HFF-Myc (cell line): Measurements from ENCODE around the gene STPG4.

Experiments
- DNase-seq: peaks from one replicate; pipeline ENCODE4 v3.0.0-alpha.2; 2011; ENCODE audit warnings: low read depth; ENCODE audit errors: extremely low read depth
- H3K4me3 ChIP-seq: replicated peaks from 2 replicates; pipeline ENCODE4 v1.5.1; 2011; ENCODE audit warnings: low read depth, mild to moderate bottlenecking, control low read depth, low read length
- CTCF ChIP-seq: IDR thresholded peaks from 2 replicates; pipeline ENCODE4 v1.5.1; 2012; ENCODE audit warnings: mild to moderate bottlenecking, low read depth, low read length, control low read depth; ENCODE audit errors: missing control alignments

The STPG4 gene

GRCh38 chr2:47165001-47165555 lies 10.0 kb upstream of the STPG4 start:
- no peak overlapping the region for H3K4me3 ChIP-seq
- DNase-seq, result no peak
- TF ChIP-seq CTCF, result no peak

GRCh38 chr2:47162780-47163179 lies 7.7 kb upstream of the STPG4 start:
- no peak for DNase-seq
- no peak for TF ChIP-seq CTCF
- no peak overlapping the region for H3K4me3 ChIP-seq

GRCh38 chr2:47161475-47161874 lies 6.4 kb upstream of the STPG4 start:
- TF ChIP-seq CTCF, result no peak
- DNase-seq, result no peak
- no peak overlapping the region for H3K4me3 ChIP-seq

- H3K4me3 ChIP-seq, result no peak overlapping the region
- TF ChIP-seq CTCF, result no peak
- no peak for DNase-seq
Measured at GRCh38 chr2:47160660-47161059, 5.6 kb upstream of the STPG4 start.

GRCh38 chr2:47160211-47160610 lies 5.1 kb upstream of the STPG4 start:
- DNase-seq, result no peak
- no peak for TF ChIP-seq CTCF
- H3K4me3 ChIP-seq, result no peak overlapping the region

GRCh38 chr2:47159627-47160026 lies 4.5 kb upstream of the STPG4 start:
- DNase-seq, result no peak
- H3K4me3 ChIP-seq, result no peak overlapping the region
- TF ChIP-seq CTCF, result no peak

GRCh38 chr2:47158576-47158975 lies 3.5 kb upstream of the STPG4 start:
- H3K4me3 ChIP-seq, result no peak overlapping the region
- DNase-seq, result no peak
- TF ChIP-seq CTCF, result no peak
